Stimulated activated CD4-positive, alpha-beta T cell treated with anti-CD3 and anti-CD28 coated beads, Interleukin-1b, Interleukin-23, amount 100 ng/mL, for 48 hours (primary cell): ENCODE measurements around the gene MST1.

Source experiments
- DNase-seq: peaks from one replicate; pipeline ENCODE4 v3.0.0-alpha.2; 2020

Gene MST1

DNA sequence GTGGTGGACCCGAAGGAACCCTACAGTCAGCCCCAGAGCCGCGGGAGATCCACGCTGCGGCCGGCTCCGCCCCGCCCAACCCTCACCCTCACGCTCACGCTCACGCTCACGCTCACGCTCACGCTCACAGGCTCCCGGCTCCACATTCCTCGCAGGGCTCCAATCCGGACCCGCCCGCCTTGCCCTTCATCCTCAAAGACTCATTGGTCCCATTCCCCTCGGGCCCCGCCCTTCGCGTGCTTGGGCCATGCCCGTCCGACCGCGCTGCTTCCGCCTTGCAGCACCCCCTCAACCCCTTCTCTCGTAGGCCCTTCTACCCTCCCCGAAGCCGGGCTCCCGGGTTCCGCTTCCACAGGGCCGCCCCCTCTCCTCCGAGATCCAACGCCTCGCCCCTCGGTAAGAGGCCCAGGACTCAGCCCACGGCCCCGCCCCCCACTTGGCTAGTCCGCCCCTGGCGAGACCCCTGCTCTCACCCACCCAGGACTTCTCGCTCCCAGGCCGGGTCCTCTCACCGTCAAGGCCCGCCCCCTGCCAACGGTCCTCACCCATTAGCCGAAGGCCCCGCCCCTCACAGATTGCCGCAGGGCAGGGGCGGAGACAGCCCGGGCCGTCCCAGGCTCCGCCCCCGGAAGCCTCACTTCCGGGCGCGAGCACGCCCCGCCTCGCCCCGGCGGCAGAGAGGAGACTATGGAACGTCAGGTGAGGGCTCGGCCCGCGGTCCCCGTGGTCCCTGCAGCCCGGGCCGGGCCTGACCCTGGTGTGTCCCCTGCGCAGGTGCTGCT is 15.4 kb downstream of the MST1 start, which contains the start of gene APEH:
Gene APEH, plus strand, starts transcription at position 637 of the 782 bp plus-strand sequence. Its CDS starts 51 bp downstream, at position 688.
- DNase-seq: peak; percentile 99

DNA sequence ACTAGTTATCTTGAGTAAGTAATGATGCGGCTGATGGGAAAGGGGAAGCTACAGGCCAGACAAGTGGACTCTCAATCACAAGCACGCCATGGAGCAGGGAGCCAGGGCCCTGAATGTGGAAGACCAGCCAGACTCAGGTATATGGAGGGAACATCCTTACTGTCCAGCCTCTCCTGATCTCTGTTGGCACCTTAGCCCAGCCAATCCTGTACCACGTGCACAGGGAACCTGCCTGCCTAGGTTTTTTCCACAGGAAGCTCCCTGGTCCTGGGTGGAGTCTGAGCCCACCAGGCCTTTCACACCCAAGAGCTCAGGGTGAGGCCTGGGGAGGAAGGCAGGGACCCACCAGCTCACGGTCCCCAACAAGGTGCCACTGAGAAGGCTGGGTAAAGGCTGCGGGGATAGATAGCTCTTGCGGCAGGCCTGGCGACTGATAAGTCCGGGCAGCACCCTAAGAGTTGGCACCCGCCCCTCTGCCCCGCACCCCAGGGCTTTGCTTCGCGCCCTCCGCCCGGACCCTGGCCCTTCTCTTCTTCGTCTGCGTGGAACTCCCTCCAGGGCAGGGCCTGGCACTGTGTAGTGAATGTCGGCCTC is 16.1 kb downstream of the MST1 start:
- peak; percentile 30 for DNase-seq

DNA sequence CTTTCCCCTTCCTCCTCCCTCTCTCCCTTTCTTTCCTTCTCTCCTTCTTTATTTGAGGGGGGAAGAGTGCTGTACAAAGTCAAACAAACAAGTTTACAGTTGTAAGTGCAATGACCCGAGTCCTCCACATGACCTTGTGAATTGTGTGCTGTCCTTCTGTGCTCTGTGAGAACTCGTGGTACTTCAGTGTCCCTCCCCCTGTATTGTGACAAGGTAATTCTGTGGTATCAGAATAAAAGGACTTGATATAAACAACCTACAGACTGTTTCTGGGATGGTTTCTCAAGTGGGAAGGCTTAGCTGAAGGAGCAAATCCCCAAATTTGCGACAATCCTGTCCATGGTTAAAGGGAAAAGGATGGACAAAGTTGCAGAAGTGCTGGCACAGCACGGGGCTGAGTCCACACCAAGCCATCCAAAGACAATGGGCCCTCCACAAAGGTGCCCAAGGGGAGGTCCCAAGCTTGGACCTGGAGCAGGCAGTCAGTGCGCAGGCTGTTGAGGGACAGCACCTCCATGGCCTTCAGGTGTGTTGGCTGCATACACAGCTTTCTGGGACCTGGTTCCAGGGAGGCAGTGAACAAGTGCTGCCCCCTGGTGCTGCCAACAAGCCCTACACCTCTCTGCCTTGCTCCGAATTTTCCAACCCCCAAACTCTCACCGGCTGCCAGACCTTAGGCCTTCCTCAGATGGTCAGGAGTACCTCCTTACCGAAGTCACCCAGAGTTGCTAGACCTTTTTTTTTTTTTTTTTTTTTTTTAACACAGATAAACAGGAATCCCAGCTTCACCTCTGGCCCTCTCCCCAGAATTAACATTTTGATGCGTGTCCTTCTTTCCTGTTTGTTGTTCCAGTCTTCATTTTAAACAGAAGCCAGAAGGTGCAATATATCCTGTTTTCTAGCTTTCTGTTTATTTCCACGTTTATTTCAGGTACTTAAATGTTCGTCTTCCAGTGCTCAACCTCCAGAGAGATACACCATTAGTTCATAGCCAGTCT is 17.7 kb downstream of the MST1 start:
- DNase-seq: peak; percentile 71

DNA sequence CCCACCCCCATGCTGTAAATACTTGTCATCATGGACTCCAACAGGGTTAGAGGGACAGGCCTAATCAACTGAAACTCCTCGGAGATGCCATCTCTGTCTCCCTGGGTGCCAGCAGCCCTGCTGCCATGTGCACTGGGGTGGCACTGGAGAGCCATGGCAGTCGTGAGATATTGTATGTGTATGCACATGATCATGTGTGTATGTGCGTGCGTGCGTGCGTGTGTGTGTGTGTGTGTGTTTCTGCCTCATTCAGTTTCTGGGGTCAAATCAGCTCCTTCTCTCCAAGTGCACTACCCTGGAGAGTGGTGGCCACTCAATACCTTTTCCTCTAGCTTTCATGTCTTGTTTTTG is 18.4 kb downstream of the MST1 start:
- no peak for DNase-seq

DNA sequence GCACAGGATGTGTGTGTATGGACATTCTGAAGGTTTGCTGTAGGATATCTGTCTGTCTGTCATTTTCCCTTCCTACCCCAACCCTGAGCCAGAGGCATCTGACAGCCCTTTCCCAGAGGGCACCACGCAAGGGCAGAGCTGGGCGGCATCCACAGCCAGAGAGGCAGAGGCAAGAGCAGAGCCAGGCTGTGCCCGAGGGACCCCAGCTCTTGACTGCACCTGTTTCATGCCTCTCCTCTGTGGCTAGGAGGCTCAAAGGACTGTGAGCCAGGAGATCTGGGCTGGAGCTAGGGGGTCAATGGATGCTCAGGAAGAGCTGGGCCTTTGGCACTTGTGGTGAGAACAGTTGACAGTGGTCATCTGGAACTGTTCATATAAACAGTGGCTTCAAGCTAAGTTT is 19.9 kb downstream of the MST1 start:
- DNase-seq: no peak

DNA sequence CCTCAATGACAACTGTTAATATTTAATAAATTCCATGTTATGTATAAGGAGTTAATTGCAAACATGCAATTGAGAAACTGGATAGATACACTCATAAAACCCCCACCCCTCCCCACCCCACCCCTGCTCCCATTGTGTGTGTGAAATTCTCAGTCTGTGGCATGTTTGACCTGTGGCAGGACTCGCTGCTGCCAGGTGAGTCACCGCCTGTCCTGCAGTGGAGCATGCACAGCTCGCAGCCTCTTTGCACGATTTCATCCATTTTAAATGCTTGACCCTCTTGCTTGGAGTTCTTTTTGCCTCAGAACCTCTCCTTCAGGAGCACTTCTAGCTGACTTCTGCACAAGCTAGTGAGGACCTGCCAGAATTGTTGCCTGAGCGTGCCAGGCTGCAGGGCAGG is 20.4 kb downstream of the MST1 start:
- DNase-seq: no peak

DNA sequence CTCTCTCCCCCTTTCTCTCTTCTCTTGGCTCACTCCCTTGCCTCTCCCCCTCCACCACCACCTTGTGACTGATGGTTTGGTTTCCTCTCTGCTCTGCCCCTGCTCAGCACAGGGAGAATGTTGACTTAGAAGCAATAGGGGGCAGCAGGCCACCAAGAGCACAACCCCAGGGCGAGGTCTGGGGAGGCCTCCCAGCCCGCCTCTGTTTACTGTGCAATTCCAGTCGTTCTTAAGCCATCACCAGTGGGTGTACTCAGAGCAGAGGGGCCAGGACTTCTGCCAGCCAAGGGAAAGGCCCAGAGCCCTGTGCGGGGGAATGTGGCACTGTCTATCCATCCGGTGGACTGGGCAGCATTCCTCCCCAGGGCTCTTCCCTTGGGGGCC is 20.9 kb downstream of the MST1 start:
- no peak for DNase-seq

DNA sequence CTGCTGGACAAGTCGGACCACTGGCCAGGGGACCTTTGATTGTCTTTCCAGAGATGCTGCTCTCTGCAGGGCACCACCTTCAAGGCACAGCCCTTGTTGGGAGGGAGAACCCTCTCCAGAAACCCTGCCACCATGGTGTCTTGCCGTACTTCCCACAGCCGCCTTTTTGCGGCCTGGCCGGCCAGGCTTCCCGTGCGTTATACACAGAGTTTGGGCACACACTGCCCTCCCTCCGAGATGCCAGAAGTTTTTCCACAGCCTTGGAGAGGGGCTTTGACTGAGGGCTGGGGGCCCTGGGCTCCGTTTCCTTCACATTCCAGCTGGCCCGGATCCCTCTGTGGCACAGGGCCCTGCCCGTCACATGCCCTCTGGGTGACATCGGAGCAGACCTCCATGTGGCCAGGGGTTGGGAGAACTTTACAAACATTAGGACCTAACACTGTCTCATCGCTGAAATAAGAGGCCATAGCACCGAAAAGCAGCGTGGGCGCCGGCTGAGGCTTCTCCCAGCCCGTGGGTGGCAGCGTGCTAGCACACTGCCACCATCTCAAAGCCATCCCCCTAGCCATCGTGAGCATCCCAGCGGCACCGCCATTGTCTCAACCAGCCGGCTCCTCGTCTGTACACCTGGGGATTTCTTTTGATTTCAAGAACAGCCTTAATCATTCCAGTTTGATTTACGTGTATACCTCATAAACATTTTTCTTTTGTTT is 21.4 kb downstream of the MST1 start:
- DNase-seq: no peak

DNA sequence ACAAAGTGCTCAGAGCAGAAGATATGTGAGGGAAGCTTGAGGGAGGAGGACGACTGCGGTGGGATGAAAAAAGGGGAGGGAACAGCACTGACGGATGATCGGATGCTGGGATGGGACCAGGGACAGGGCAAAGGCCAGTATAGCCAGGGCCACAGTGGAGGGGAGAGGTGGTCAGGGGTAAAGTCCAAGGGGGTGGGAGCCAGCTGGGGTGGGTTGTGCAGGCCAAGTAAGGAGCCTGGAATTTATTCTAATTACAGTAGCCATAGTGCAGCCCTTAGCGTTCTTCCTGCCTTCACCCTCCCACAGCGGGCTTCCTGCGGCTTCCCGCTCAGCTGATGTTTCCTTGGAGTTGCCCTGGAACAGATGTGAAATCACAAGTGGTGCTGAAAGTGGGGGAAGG is 22.7 kb downstream of the MST1 start:
- no peak for DNase-seq

DNA sequence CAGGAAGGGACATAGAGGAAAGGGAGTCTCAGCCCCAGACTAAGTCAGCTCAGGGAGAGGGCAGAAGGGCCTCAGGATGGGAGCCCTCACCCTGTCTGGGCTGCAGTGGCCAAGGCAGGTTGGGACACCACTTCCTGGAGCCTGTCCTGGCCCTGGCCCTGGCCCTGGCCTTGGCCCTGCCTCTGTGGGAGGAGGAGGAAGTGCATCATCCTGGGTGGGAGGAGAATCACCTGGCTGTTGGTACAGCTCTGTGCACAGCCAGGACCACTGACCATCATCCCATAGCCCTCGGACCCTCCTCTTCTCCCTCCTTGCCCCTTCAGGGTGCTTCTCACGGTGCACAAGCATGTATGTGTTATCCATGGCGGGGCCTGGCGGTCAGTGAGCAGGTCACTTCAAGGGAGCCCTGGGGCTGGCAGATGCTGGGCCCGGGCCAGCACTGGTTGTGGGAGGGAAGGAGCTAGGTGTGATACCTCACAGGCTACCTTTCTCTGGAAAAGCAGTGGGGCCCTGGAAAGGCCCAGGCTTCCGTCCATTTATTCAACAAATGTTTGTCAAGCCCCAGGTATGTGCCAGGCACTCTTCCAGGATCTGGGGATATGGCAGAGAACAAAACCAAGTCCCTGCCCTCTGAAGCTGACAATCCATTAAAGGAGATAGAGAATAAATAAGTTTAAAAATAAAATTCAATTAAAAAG is 23.3 kb downstream of the MST1 start:
- DNase-seq: no peak

DNA sequence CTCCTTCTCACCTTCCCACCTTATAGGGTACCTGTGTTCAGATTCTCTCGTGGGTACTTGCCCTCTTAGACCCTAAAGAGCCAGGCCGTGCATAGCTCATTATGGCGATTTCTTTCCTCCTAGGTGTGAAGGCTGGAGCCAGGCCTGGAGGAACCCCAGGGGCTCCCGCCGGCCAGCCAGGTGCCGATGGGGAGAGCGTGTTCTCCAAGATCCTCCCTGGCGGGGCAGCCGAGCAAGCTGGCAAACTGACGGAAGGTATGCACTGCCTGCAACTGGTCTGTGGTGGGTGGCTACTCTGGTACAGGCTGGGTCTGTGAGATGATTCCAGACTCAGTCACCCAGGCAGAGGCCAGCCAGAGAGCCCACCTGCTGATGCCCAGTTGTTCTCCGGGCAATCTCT is 25.0 kb downstream of the MST1 start:
- DNase-seq: no peak

DNA sequence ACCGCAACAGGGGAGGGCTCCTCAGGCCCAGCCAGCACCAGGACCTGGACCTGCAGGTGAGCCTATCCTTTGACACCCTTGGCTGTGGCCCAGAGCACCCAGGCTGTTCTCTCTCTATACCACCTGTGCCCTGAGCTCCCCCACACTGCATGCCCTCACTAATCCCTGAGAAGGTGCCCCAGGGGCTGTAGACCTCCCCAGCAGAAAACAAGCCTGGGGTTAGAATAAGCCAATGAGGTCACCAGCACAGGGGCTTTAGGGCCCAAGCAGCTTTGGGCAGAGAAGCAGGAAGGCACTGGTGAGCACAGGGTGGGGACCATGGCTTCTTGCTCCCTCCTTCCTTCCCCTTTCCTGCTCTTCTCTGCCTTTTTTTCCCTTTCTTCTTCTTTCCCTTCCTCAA is 25.4 kb downstream of the MST1 start:
- no peak for DNase-seq

DNA sequence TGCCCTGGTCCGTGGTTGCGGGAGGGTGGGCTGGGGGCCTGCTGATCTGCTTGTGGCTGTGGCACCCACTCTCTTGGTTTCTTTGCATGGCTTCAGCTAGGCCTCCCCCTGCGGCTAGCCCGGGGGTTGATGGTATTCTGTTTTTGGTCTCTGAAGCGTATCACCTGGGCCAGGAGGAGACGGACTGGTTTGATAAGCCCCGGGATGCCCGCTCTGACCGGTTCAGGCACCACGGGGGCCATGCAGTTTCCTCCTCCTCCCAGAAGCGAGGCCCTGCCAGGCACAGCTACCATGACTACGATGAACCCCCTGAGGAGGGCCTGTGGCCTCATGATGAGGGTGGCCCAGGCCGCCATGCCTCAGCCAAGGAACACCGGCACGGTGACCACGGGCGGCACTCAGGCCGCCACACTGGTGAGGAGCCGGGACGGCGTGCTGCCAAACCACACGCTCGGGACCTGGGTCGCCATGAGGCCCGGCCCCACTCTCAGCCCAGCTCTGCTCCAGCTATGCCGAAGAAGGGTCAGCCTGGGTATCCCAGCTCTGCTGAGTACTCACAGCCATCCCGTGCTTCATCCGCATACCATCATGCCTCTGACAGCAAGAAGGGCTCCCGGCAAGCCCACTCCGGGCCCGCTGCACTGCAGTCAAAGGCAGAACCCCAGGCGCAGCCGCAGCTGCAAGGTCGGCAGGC is 26.4 kb downstream of the MST1 start:
- DNase-seq: no peak

DNA sequence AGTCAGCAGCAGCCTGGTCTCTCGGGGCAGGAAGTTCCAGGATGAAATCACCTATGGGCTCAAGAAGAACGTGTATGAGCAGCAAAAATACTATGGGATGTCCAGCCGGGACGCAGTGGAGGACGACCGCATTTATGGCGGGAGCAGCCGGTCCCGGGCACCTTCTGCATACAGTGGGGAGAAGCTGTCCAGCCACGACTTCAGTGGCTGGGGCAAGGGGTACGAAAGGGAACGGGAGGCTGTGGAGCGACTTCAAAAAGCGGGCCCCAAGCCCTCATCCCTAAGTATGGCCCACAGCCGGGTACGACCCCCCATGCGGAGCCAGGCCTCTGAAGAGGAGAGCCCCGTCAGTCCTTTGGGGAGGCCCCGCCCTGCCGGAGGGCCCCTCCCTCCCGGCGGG is 27.3 kb downstream of the MST1 start:
- DNase-seq: no peak

DNA sequence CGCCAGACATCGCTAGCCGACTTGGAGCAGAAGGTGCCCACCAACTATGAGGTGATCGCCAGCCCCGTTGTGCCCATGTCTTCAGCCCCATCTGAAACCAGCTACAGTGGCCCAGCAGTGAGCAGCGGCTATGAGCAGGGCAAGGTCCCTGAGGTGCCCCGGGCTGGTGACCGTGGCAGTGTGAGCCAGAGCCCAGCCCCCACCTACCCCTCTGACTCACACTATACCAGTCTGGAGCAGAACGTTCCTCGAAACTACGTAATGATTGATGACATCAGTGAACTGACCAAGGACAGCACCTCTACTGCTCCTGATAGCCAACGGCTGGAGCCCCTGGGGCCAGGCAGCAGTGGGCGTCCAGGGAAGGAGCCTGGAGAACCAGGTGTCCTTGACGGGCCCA is 28.0 kb downstream of the MST1 start:
- DNase-seq: no peak

DNA sequence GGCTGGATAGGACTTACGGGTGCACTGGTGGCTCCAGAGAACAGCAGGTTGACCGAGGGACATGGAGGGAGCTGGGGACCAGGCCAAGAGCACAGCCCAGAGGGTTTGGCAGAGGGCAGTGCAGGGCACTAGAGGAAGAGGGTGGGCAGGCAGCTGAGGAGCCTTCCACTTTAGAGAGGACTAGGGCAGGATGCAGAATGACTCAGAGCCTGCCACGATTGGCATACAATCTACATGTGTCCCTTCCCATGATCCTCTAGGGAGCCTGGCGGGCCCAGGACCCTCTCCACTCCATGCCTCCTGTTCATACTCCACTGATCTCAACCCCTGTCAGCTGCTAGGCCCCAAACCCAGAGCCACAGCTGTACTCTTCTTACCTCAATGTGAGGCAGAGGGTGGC is 29.5 kb downstream of the MST1 start:
- DNase-seq: no peak

DNA sequence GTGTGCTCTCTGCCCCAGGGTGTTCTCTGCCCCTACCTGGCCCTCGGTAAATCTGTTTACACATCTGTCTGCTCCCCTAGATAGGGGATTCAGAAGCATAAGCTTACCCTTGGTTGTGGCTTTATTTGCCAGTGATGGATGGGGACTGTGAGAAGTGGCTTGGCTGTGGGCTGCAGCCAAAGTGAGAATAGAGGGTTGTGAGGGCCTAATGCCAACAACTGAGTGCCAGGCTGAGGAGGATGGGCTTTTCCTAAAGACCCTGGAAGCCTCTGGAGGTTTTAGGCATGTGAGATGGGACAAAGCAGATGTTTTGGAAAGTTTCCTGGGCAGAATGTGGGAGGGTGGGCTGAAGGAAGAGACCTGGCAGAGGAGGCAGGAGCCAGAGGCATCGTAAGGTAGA is 30.6 kb downstream of the MST1 start:
- no peak for DNase-seq

DNA sequence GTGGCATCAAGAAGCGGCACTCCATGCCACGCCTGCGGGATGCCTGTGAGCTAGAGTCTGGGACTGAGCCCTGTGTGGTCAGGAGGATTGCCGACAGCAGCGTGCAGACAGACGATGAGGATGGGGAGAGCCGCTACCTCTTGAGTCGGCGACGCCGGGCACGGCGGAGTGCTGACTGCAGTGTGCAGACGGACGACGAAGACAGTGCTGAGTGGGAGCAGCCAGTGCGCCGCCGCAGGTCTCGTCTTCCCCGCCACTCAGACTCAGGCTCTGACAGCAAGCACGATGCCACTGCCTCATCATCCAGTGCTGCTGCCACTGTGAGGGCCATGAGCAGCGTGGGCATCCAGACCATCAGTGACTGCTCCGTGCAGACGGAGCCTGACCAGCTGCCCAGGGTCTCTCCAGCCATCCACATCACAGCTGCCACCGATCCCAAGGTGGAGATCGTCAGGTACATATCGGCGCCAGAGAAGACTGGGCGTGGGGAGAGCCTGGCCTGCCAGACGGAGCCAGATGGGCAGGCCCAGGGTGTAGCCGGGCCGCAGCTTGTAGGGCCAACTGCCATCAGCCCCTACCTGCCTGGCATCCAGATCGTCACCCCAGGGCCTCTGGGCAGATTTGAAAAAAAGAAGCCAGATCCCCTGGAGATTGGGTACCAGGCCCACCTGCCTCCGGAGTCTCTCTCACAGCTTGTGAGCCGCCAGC is 31.9 kb downstream of the MST1 start:
- DNase-seq: no peak

DNA sequence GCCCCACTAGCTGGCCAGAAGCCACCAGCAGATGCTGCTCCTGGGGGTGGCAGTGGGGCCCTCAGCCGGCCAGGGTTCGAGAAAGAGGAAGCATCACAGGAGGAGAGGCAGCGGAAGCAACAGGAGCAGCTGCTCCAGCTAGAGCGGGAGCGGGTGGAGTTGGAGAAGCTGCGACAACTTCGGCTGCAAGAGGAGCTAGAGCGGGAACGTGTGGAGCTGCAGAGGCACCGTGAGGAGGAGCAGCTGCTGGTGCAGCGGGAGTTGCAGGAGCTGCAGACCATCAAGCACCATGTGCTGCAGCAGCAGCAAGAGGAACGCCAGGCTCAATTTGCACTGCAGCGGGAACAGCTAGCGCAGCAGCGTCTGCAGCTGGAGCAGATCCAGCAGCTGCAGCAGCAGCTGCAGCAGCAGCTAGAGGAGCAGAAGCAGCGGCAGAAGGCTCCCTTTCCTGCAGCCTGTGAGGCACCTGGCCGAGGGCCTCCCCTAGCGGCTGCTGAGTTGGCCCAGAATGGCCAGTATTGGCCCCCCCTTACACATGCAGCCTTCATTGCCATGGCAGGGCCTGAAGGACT is 32.6 kb downstream of the MST1 start:
- no peak for DNase-seq

DNA sequence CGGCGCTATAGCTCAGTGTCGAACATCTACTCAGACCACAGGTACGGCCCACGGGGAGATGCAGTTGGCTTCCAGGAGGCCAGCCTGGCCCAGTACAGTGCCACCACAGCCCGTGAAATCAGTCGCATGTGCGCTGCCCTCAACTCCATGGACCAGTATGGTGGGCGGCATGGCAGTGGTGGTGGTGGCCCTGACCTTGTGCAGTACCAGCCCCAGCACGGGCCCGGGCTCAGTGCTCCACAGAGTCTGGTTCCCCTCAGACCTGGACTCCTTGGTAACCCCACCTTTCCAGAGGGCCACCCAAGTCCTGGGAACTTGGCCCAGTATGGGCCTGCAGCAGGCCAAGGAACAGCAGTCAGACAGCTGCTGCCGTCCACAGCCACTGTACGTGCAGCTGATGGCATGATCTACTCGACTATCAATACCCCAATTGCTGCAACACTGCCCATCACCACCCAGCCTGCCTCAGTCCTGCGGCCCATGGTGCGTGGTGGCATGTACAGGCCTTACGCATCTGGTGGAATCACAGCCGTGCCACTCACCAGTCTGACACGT is 33.5 kb downstream of the MST1 start:
- no peak for DNase-seq
